Measurements from ENCODE around the gene CCDC6.

The CCDC6 gene

DNA sequence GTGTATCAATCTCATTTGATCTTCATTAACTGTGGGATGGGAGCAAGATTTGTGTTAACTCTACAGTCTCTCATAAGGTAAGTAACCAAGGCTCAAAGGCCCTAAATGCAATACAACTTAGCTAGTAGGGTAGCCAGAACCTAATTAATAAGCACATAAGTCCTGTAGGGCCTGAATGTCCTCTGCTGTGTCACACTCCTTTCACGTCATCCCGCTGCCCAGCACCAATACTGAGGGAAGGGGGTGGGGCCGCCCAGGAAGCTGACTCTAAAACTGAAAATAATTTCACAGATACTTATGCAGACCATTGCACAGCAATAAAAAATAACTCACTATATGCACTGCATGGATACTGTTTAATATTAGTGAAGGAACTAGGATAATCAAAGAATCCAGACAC, 13.7 kb downstream of the CCDC6 start:
- no peak for DNase-seq (ENCODE audit: low read depth)
- no peak overlapping the region for H3K4me3 ChIP-seq (ENCODE audit: low read depth, low read length)
- in situ Hi-C loops (cut with HindIII; ENCODE audit: low sequenced_read_pairs) = no loop called here
- TF ChIP-seq, protein P1, sequence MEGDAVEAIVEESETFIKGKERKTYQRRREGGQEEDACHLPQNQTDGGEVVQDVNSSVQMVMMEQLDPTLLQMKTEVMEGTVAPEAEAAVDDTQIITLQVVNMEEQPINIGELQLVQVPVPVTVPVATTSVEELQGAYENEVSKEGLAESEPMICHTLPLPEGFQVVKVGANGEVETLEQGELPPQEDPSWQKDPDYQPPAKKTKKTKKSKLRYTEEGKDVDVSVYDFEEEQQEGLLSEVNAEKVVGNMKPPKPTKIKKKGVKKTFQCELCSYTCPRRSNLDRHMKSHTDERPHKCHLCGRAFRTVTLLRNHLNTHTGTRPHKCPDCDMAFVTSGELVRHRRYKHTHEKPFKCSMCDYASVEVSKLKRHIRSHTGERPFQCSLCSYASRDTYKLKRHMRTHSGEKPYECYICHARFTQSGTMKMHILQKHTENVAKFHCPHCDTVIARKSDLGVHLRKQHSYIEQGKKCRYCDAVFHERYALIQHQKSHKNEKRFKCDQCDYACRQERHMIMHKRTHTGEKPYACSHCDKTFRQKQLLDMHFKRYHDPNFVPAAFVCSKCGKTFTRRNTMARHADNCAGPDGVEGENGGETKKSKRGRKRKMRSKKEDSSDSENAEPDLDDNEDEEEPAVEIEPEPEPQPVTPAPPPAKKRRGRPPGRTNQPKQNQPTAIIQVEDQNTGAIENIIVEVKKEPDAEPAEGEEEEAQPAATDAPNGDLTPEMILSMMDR (IDR thresholded peaks at IDR 0.05; ENCODE audit: low read depth, low read length, missing control alignments) = no peak

DNA sequence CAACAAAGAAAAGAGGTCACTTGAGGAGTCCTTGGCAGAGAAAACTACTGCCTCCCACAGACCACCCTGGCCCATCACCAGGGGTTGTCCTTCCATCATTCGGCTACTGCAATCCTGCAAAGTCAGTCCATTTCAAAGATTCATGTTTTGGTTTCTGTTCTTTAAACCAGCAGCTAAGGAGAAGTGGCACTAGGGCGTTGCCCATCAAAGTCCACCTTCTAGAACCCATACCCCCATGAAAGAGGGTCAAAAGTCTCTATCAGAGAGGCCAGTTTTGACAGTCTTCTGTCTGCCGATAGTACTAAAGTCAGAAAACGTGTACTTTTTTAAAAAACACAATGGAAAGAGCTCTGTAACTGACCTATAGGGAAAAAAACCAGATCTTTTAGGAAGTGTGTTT, 14.4 kb downstream of the CCDC6 start:
- in situ Hi-C loops (cut with HindIII; ENCODE audit: low sequenced_read_pairs) = no loop called here
- TF ChIP-seq, protein P1 (IDR thresholded peaks at IDR 0.05; ENCODE audit: low read depth, low read length, missing control alignments) = no peak
- no peak for DNase-seq (ENCODE audit: low read depth)
- no peak overlapping the region for H3K4me3 ChIP-seq (ENCODE audit: low read depth, low read length)

DNA sequence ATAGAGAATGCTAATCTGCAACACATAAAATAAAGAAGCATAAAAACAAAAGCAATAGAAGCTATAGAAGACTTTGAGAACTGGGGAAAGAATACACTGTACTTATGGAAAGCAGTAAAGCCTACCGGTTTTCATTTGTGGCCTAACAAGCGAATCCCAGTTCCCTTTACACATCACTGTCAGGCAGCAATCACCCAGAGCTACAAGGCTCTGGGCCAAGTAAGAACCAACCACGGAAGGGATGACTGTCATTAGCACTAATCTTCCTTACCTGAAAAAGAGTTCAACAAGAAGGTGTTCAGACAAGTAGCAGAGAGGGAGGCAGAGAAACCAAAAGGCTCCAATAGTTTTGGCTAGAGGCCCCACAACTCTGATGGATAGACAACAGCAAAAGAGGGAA, 15.0 kb downstream of the CCDC6 start:
- TF ChIP-seq, protein P1 (IDR thresholded peaks at IDR 0.05; ENCODE audit: low read depth, low read length, missing control alignments) = no peak
- in situ Hi-C loops (cut with HindIII; ENCODE audit: low sequenced_read_pairs) = no loop called here
- no peak overlapping the region for H3K4me3 ChIP-seq (ENCODE audit: low read depth, low read length)
- no peak for DNase-seq (ENCODE audit: low read depth)

DNA sequence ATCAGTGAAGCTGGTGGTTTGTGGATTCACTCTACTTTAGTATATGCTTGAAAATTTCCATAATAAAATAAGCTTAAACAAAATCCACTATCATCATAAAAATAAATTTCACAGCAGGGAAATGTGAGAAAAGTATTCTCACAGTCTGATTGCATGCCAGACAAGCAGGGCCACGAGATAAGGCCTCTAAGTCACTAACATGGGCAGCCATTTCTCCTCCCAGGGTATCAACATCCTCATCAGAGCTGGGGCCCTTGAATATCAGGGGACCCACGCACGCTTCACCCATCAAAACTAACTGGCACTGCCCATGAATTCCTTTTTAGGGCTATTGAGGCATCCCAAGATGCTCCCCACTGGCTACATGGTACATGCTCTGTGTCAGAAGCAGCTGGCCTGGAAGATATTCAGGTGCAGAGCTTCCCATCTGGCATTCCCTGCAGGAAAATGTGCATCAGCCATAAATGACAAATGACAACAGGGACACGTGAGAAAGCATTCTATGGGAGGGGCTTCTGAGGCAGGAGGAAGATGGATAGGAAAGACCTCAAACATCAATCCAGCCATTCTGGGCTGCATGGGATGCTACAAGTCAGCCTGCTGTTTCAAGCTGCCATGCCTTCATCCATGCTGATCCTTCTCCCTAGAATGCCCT, 17.4 kb downstream of the CCDC6 start:
- in situ Hi-C loops (cut with HindIII; ENCODE audit: low sequenced_read_pairs) = no loop called here
- TF ChIP-seq, protein P1 (IDR thresholded peaks at IDR 0.05; ENCODE audit: low read depth, low read length, missing control alignments) = no peak

DNA sequence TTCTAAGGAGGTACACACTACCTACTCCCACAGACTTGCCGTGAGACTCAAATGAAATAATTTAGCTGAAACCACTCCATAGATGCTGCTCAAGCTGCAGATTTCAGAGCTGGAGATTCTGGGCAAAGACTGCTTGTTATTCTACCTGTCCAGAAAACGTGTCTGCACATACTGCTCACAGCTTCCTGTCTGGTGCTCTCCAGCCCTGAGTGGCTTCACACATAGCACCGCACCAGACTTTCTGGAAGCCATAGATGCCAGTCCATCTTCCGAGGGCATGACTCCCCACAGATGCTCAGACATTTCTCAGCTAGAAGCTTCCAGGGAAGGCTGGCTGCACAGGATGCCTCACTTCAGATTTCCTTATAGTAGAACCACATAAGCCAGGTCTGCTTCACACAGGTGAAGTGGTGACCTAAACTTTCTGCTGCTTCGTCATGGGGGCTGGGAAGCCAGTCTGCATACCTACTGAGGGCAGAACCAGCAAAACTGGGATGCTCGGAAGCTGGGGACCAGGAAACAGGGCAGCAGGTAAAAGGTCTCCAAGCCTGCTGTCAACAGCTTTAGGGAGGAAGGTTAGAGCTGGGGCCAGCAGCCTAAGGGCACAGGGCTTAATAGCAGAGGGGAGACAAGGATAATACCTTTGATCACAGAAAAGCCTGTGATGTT, 18.2 kb downstream of the CCDC6 start:
- TF ChIP-seq, protein P1 (IDR thresholded peaks at IDR 0.05; ENCODE audit: low read depth, low read length, missing control alignments) = no peak
- no peak for DNase-seq (ENCODE audit: low read depth)
- no peak overlapping the region for H3K4me3 ChIP-seq (ENCODE audit: low read depth, low read length)
- in situ Hi-C loops (cut with HindIII; ENCODE audit: low sequenced_read_pairs) = no loop called here

More for the DNA sequence above, 17.4 kb downstream of the CCDC6 start:
- DNase-seq (ENCODE audit: low read depth) = no peak
- H3K4me3 ChIP-seq (ENCODE audit: low read depth, low read length) = no peak overlapping the region

DNA sequence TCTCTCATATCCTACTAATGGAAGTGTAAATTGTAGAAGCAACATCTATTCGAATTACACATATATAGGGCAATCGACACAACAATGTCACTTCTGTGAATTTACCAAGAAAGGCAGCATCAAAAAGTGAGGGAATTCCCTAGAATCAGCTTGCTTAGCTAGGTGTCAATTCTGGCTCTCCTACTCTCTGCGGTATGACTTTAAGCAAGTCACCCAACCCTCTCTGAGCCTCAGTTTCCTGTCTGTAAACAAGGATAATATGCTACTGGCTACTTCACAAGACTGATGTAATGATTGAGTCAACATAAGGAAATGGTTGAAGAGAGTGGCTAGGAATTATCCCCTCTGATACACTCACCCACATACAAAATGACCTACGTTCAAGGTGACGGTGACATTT, 19.4 kb downstream of the CCDC6 start:
- H3K4me3 ChIP-seq (ENCODE audit: low read depth, low read length) = no peak overlapping the region
- no peak for DNase-seq (ENCODE audit: low read depth)
- in situ Hi-C loops (cut with HindIII; ENCODE audit: low sequenced_read_pairs) = no loop called here
- TF ChIP-seq, protein P1 (IDR thresholded peaks at IDR 0.05; ENCODE audit: low read depth, low read length, missing control alignments) = no peak
